Activated naive CD4-positive, alpha-beta T cell treated with Interleukin-2 at 50 U/mL for 16 hours (primary cell): ENCODE results near the gene WDR53.
"Not testable (repeated sequence)": the region's sequence is repeated elsewhere in the genome, so short reads cannot be mapped to it uniquely, and the experiment has no call there.

Source experiments
- DNase-seq: peaks from one replicate; pipeline ENCODE4 v3.0.0-alpha.2; 2020

WDR53 gene

GRCh38 chr3:196557236-196557635 is 11.1 kb downstream of the WDR53 start:
- DNase-seq, result no peak

GRCh38 chr3:196555295-196555694 is 13.1 kb downstream of the WDR53 start:
- DNase-seq, result no peak

DNA sequence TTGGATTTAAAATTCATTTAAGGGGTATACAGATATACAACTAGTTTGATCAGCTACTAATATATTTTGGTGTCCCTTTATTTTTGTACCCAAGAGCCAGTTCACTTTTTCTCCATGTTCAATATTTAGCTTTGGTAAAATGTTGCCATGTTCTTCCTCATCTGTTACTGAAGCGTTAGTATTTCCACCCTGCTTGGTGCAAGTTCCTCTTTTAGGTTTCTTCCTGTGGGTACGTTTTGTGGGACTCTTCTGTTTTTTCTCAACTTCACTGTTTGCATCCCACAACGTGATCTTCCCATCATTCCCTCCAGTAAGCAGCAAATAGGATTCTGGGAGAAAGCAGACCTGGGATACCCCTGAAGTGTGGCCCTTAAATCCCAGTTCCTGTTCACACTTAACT is 14.1 kb downstream of the WDR53 start:
- DNase-seq, result no peak

GRCh38 chr3:196553551-196553950 is 14.8 kb downstream of the WDR53 start:
- no peak for DNase-seq

DNA sequence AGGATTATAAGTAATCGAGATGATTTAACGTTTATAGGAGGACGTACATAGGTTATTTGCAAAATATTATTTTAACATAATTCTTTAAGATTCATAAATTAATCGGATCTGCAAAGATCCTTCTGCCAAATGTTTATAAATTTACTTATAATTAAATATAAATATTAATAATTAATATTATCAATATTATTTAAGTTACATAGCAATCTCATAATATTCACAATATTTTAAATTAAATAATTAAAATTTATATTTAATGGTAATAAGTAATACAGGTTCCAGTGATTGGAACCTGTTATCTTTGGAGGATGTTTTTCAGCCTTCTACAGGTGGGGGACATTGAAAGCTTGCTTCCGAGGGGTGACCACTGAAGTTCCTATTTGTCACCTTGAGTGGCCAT is 16.1 kb downstream of the WDR53 start:
- DNase-seq, result no peak

DNA sequence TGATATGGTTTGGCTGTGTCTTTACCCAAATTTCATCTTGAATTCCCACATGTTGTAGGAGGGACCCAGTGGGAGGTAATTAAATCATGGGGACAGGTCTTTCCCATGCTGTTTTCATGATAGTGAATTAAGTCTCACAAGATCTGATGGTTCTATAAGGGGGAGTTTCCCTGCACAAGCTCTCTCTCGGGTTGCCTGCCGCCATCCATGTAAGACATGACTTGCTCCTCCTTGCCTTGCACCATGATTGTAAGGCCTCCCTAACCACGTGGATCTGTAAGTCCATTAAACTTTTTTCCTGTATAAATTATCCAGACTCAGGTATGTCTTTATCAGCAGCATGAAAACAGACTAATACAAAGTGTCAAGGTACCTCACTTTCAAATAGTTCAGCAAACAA is 18.2 kb downstream of the WDR53 start:
- not testable (repeated sequence) for DNase-seq

DNA sequence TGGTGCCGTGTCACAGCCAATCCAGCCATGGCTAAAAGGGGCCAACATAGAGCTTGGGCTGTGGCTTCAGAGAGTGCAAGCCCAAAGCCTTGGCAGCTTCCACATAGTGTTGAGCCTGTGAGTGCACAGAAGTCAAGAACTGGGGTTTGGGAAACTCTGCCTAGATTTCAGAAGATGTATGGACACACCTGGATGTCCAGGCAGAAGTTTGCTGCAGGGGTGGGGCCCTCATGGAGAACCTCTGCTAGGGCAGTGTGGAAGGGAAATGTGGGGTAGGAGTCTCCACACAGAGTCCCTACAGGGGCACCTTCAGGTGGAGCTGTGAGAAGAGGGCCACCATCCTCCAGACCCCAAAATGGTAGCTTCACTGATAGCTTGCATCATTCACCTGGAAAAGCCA is 19.0 kb downstream of the WDR53 start:
- DNase-seq, result not testable (repeated sequence)

GRCh38 chr3:196547067-196547466 is 21.3 kb downstream of the WDR53 start:
- no peak for DNase-seq

DNA sequence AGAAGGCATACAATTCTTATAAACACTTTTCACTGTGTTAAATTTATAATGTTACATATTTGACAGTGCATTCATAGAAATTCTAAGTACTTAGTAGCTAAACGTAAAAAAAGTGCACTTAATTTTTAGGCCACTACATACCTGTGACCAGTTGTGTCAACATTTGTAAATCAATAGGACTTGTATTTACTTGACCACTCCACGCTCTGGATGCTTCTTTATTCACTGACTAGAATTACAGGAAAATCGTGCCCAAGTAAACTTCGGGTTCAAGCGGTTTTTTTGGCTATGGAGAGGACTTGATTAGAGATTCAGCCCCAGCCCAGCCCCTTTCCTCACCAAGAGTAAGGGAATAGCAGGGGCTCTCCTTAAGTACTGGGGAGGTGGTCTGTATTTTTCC is 21.8 kb downstream of the WDR53 start:
- no peak for DNase-seq

DNA sequence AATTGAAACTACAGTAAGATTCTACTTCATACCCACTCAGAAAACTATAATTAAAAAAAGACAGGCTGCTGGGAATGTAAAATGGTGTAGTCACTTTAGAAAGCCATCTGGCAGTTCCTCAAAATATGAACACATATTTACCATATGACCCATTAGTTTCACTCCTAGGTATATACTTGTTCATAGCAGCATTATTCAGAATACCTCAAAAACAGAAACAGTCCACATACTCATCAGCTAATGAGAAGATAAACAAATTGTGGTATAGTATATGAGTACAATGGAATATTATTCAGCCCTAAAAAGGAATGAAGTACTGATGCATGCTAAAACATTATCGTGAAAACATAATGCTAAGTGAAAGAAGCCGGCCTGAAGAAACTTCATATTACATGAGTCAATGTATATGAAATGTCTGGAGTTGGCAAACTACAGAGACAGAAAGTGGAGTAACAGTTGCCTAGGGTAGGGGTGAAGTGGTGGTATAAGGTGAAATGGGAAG is 23.8 kb downstream of the WDR53 start:
- no peak for DNase-seq

GRCh38 chr3:196541684-196542445 is 26.5 kb downstream of the WDR53 start:
- no peak for DNase-seq

DNA sequence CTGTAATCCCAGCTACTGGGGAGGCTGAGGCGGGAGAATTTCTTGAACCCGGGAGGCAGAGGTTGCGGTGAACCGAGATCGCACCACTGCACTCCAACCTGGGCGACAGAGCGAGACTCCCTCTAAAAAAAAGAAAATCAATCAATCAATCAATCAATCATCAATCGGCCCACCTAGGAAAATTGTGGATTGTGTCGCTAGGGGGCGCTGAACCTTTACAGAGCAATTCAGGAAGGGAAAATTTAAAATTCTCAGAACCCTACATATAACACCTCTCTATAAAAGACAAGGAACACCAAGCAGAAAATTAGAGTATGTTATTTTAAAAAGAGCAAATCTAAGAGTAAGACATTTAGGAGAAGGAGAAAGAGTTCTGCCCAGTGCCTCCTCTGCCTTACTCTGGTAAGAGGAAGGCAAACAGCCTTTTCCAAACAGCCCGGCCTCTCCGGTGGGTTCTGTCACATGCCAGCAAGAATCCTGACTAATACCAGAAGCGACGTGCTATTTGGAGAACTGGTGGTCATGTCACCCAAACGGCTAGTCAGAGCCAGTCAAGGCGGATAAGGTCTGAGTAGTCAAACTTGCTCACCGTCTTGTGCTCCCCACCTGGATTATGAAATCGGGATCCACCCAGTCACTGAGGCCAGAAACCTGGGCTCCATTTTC is 30.9 kb downstream of the WDR53 start:
- peak; percentile 66 for DNase-seq

DNA sequence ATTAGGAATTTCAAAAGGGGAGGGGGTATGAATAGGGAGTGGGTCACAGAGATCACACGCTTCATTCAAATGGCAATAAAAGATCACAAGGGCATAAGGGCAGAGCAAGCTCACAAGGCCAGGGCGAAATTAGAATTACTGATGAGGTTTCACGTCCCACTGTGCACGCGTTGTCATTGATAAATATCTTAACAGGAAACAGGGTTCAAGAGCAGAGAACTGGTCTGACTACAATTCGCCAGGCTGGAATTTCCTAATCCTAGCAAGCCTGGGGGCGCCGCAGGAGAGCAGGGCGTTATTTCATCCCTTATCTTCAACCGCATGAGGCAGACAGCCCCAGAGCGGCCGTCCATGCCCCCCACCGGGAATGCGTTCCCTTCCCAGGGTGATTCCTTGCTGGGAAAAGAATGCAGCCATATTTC is 35.1 kb downstream of the WDR53 start:
- DNase-seq, result no peak

DNA sequence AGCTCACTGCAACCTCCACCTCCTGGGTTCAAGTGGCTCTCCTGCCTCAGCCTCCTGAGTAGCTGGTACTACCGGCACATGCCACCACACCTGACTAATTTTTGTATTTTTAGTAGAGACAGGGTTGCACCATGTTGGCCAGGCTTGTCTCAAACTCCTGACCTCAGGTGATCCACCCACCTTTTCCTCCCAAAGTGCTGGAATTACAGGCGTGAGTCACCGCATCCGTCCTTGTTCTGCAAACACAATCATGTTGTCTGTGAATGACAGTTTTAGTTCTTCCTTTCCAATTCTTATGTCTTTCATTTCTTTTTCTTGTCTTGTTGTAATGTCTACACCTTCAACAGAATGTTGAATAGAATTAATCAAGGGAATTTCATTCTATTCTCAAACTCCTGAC is 36.9 kb downstream of the WDR53 start:
- DNase-seq, result no peak

DNA sequence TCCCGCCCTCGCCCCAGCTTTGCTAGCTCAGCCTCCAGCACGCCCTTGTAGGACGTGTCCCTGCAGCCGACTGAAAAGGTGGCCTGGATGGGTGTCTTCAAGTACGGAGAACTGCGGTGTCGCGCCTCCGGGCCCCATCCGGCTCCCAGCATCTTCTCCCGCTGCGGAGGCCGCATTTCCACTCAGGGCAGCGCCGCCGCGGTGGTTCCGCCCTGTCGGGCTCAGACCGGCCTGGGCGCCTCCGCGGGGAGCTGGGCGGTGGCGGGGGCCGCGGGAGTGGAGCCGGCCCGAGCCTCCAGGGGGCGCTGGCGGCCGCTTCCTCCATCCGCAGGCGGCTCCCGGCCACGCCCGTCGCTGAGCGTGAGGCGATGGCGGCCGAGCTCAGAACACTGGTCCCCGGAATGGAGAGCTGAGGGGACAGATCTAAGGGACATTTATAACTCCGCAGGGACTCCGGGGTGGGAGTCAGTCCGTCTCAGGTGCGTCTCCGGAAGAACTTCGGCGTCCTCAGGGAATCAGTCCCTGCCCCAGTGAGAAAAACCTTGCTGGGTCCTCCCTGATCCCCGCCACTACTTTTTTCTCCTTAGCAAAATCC is 39.6 kb downstream of the WDR53 start:
- DNase-seq, result peak; percentile 86

DNA sequence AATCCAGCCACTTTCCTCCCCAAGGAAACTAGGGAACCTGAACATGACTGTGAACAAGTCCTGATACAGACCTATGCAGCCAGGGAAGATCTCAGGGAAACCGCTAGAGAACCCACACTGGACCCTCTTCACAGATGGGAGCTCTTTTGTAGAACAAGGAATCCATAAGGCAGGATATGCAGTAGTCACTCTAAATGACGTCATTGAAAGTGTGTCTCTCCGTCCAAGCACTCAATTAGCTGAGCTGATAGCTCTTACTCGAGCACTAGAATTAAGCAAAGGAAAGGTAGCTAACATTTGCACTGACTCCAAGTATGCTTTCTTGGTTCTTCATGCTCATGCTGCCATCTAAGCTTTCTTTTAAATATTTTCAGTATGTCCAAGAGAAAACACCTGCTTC is 43.2 kb downstream of the WDR53 start:
- no peak for DNase-seq

DNA sequence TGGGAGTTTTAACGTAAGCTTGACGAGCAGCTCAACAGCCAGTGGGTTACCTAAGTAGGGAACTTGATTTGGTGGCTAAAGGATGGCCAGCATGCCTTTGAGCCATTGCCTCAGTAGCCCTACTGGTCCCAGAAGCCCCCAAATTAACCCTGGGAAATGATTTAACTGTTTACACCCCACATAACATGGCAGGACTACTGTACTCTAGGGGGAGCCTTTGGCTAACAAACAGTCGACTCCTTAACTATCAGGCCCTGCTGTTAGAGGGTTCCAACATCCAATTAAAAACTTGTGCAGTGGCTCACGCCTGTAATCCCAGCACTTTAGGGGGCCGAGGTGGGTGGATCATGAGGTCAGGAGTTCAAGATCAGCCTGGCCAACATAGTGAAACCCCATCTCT is 43.8 kb downstream of the WDR53 start:
- DNase-seq, result no peak

DNA sequence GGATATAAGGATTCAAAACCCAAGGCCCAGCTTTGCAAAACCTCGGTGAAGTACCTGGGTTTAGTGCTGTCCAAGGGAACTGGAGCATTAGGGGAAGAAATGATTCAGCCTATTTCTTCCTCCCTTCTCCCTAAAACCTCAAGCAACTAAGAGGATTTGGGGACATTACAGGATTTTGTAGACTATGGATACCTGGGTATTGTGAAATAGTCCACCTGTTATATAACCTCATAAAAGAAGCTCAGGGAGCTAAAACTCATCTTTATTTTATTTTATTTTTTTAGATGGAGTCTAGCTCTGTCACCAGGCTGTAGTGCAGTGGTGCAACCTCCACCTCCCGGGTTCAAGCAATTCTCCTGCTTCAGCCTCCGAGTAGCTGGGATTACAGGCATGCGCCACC is 44.5 kb downstream of the WDR53 start:
- DNase-seq, result no peak

- not testable (repeated sequence) for DNase-seq
These were observed 47.1 kb downstream of the WDR53 start for GRCh38 chr3:196521291-196521690.

- DNase-seq, result peak; percentile 24
These were observed 48.7 kb downstream of the WDR53 start for GRCh38 chr3:196519718-196520082.

DNA sequence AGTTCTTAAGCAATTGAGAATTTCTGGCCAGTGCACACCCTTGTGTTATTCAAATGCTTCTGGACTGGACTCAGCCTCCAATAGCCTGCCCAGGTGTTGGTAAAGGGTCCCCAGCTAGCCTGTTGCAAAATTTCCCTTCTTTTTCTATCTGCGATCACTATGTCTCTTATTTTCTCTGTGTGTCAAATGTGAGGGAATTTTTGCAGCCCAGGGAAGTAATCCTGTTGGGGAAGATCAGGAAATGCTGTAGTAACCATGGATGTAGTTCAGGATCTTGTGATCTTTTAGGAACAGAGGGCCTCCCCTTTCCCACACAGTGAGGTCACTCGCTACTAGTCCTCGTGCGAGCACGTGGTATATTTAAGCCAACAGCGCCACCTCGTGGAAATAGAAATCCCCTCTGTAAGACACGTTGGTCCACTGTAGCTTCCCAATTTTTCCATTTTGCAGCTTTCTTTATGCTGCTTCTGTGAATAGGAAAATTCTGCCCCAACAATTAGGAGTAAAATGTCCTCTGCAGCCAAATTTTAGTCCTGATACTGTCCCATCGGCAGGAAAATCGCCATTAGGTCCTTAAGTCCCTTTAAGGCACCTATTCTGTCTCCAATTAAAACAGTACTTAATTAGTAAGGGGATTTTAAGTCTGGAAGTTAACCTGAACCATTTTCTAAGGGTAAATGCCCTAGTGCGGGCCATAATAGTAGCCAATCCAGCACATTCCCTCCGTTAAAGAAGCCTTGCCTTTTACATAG is 49.2 kb downstream of the WDR53 start:
- DNase-seq, result peak; percentile 68

- DNase-seq, result no peak
These were observed 50.4 kb downstream of the WDR53 start for GRCh38 chr3:196517919-196518318.

GRCh38 chr3:196517162-196517800 is 51.1 kb downstream of the WDR53 start:
- DNase-seq, result no peak
